Body of pancreas (tissue), 4 donors: ENCODE data around the gene BCOR.

Experiments
- POLR2A ChIP-seq, 3 donors: fragments of 450-650 bp; IDR thresholded peaks; one replicate each; pipeline ENCODE4 v1.6.1; 2016; ENCODE audit warnings: antibody characterized with exemption in 3 of 3, mild to moderate bottlenecking in 2 of 3
- TF ChIP-seq, protein P1 (sequence below), 7 experiments: fragments of 450-650 bp in 4 of 7; fragments of 200-600 bp in 3 of 7; sonication (generic) in 3 of 7; IDR thresholded peaks; one replicate each; pipeline ENCODE4 v1.5.1; 2016 to 2019; ENCODE audit warnings: antibody characterized with exemption in 7 of 7

DNA sequence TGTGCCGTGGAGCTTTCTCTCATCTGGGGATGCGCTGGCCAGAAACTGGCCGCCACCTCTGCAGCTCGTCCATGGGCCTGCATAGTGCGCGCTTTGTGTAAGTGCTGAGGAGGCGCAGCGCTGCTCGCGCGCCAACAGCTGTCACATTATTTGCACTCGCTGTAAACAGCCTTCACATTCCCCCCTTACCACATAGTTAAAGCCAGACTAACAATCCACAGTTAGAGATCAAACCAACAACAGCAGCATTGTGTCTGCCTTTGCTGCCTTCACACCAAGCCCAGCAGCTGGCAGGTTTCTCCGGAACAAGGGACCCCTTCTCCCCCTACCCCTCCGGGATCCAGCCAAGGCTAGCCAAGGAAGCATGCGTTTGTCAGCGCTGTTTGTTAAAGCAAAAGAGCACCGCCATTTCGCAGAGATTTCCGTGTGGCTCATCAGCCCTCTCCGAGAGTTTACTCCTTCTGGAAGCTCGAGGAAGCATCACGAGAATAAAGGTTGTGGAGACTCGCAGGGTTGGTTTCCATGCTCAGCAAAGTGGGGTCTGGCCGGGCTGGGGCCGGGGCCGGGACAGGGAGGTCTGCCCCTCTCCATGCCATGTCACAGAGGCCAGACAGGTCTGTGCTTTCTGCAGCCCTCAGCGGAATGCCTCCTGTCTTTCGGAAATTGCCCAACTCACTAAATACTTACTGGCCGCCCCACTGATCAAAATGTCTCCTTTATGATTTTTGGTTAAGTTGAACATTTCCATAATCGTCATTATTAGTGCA is 11.0 kb downstream of the BCOR start:
- TF ChIP-seq, protein P1, sequence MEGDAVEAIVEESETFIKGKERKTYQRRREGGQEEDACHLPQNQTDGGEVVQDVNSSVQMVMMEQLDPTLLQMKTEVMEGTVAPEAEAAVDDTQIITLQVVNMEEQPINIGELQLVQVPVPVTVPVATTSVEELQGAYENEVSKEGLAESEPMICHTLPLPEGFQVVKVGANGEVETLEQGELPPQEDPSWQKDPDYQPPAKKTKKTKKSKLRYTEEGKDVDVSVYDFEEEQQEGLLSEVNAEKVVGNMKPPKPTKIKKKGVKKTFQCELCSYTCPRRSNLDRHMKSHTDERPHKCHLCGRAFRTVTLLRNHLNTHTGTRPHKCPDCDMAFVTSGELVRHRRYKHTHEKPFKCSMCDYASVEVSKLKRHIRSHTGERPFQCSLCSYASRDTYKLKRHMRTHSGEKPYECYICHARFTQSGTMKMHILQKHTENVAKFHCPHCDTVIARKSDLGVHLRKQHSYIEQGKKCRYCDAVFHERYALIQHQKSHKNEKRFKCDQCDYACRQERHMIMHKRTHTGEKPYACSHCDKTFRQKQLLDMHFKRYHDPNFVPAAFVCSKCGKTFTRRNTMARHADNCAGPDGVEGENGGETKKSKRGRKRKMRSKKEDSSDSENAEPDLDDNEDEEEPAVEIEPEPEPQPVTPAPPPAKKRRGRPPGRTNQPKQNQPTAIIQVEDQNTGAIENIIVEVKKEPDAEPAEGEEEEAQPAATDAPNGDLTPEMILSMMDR (IDR thresholded peaks at IDR 0.05), result no peak
- peak in 2 of 3 donors; percentile 13 to 15 for TF ChIP-seq POLR2A (IDR thresholded peaks at IDR 0.05)
